ENCODE results near the gene FOXP1. TPM values are rescaled to one million over a fixed set of nuclear protein-coding genes. Genes with fewer than 3 reads are reported as not detected.

Gene FOXP1
- total and polyA plus RNA-seq, 3 donors from 2014 or later, result 37.8 to 105 (median 75.9) TPM

- no peak for TF ChIP-seq POLR2A (IDR thresholded peaks at IDR 0.05)
- TF ChIP-seq CTCF (IDR thresholded peaks at IDR 0.05), result no peak
- no peak overlapping the region for H3K27ac ChIP-seq
- intact Hi-C loops (cut with DNase I; ENCODE audit: low total_unique reads), result no loop called here
- no peak for DNase-seq
- H3K36me3 ChIP-seq (ENCODE audit: low read depth, missing control alignments), result no peaks in the 10 kb centered on the region
- no peaks in the 10 kb centered on the region for H3K4me1 ChIP-seq
- H3K9me3 ChIP-seq, result no peaks in the 10 kb centered on the region
- H3K27me3 ChIP-seq, result no peaks in the 10 kb centered on the region
- 61 to 74% methylated on average over 2 of the region's 2 CpGs for WGBS, 2 donors
- peak overlapping the region in 1 of 2 donors; percentile 11 for H3K4me3 ChIP-seq
Measured at GRCh38 chr3:71602256-71602655, 18.7 kb upstream of the FOXP1 start.

DNA sequence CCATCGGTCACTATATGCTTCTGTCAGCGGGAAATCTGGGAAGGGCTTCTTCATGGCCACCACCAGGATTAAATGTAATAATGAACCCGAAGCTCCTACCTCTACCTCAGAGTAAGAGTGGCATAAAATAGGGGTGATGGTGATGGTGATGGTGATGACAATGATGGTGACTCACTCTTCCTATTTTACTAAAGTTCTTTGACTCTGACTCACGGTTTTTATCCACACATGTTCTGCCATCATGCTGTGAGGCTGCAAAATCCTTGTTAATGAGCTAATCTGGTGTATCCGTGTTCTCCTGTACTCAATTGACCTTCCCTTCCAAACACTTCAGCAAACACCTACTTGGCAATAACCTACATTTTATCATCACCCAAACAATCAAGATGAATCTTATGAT, 18.3 kb upstream of the FOXP1 start:
- Histone ChIP-seq H3K36me3 (ENCODE audit: low read depth, missing control alignments) (no peaks in the 10 kb centered on the region), H3K4me3 (no peak overlapping the region), H3K4me1 (no peaks in the 10 kb centered on the region), H3K27ac (no peak overlapping the region), H3K9me3 (no peaks in the 10 kb centered on the region), H3K27me3 (no peaks in the 10 kb centered on the region)
- WGBS, 2 donors, result 92 to 94% methylated on average over 5 of the region's 5 CpGs
- DNase-seq, result no peak
- TF ChIP-seq CTCF (IDR thresholded peaks at IDR 0.05), result no peak
- intact Hi-C loops (cut with DNase I; ENCODE audit: low total_unique reads), result no loop called here

DNA sequence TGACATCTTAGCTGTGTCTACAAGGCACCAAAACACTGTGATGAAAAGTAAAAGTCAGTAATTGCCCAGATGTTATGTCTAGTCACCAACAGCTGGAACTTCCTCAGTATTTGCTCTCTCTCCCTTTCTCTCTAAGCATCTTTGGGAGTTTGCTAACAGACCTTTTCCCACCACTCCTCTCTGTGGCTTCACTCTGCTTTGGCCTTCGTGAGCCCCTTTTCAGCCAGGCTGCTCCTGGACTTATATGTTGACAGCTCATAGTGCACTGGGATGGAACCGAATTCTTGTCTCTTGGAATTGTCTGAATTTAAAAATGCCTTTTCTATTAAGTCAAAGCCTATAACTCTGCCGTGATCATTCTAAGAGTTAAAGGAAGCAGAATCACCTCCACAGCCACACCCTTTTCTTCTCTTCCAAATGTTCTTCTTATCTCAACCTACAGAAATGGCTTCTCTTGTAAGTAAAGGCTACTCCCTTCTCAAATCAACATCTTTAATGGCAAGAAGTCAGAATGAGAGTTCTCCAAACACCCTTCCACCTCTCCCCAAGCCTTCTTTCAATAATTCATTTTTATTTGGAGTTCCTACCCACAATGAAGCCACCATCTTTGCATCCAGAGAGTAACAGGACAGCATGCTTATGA, 17.2 kb upstream of the FOXP1 start:
- Histone ChIP-seq H3K27me3 (no peaks in the 10 kb centered on the region), H3K4me1 (no peaks in the 10 kb centered on the region), H3K4me3 (no peak overlapping the region), H3K27ac (no peak overlapping the region), H3K9me3 (no peaks in the 10 kb centered on the region), H3K36me3 (ENCODE audit: low read depth, missing control alignments) (no peaks in the 10 kb centered on the region)
- TF ChIP-seq POLR2A (IDR thresholded peaks at IDR 0.05) (no peak), CTCF (IDR thresholded peaks at IDR 0.05) (no peak)
- WGBS, 2 donors, result 89 to 91% methylated on average over 3 of the region's 3 CpGs
- intact Hi-C loops (cut with DNase I; ENCODE audit: low total_unique reads), result no loop called here
- DNase-seq, result no peak

- 91% methylated on average over 1 of the region's 1 CpG for WGBS, 2 donors
- H3K9me3 ChIP-seq, result no peaks in the 10 kb centered on the region
- no peak for DNase-seq
- H3K4me3 ChIP-seq, result no peak overlapping the region
- no peaks in the 10 kb centered on the region for H3K27me3 ChIP-seq
- no peak for TF ChIP-seq CTCF (IDR thresholded peaks at IDR 0.05)
- no peak for TF ChIP-seq POLR2A (IDR thresholded peaks at IDR 0.05)
- intact Hi-C loops (cut with DNase I; ENCODE audit: low total_unique reads), result no loop called here
- no peaks in the 10 kb centered on the region for H3K4me1 ChIP-seq
- no peaks in the 10 kb centered on the region for H3K36me3 ChIP-seq (ENCODE audit: low read depth, missing control alignments)
- no peak overlapping the region for H3K27ac ChIP-seq
Measured at GRCh38 chr3:71599416-71599815, 15.9 kb upstream of the FOXP1 start.

- no peaks in the 10 kb centered on the region for H3K9me3 ChIP-seq
- intact Hi-C loops (cut with DNase I; ENCODE audit: low total_unique reads), result no loop called here
- TF ChIP-seq POLR2A (IDR thresholded peaks at IDR 0.05), result no peak
- no peaks in the 10 kb centered on the region for H3K4me1 ChIP-seq
- WGBS, 2 donors, result 88 to 94% methylated on average over 3 of the region's 3 CpGs
- no peak overlapping the region for H3K4me3 ChIP-seq
- no peak for DNase-seq
- H3K27ac ChIP-seq, result no peak overlapping the region
- H3K36me3 ChIP-seq (ENCODE audit: low read depth, missing control alignments), result no peaks in the 10 kb centered on the region
- no peaks in the 10 kb centered on the region for H3K27me3 ChIP-seq
Measured at GRCh38 chr3:71598292-71598691, 14.8 kb upstream of the FOXP1 start.
